WTC11 (cell line): ENCODE data around the gene SIRPD.

Source experiments
- ZNF138 ChIP-seq: sonication (generic); formaldehyde crosslinking; conservative IDR thresholded peaks from 2 replicates; pipeline ENCODE4 v1.8.1; 2022; ENCODE audit warnings: mild to moderate bottlenecking, moderate library complexity, missing genetic modification reagents
- ZNF317 ChIP-seq: sonication (generic); formaldehyde crosslinking; IDR thresholded peaks from 2 replicates; pipeline ENCODE4 v1.8.1; 2023; ENCODE audit warnings: low read depth, mild to moderate bottlenecking, moderate library complexity, missing genetic modification reagents, borderline replicate concordance
- TF ChIP-seq, protein P1 (sequence below): fragments of 200-600 bp; IDR thresholded peaks from 2 replicates; pipeline ENCODE4 v1.8.0; 2022; ENCODE audit warnings: antibody characterized with exemption

DNA sequence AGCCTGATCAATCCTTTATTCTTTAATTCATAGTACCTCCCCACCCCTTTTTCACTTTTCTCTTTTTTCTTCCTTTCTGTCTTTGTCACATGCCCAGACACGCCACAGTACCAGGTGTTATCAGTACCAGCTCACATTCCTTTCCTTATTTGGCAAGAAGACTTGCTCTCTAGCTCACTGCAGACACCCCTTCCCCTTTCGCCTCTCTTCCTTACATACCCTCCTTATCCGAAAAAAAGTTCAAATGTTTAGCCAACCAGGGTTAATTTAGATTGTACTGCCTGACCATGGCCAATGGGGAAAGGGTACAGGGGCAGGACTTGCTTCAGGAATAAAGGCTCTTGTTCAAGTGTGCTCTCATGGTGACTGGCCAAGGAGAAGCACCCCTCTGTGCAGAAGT, 57.0 kb downstream of the SIRPD start:
- TF ChIP-seq, protein P1, sequence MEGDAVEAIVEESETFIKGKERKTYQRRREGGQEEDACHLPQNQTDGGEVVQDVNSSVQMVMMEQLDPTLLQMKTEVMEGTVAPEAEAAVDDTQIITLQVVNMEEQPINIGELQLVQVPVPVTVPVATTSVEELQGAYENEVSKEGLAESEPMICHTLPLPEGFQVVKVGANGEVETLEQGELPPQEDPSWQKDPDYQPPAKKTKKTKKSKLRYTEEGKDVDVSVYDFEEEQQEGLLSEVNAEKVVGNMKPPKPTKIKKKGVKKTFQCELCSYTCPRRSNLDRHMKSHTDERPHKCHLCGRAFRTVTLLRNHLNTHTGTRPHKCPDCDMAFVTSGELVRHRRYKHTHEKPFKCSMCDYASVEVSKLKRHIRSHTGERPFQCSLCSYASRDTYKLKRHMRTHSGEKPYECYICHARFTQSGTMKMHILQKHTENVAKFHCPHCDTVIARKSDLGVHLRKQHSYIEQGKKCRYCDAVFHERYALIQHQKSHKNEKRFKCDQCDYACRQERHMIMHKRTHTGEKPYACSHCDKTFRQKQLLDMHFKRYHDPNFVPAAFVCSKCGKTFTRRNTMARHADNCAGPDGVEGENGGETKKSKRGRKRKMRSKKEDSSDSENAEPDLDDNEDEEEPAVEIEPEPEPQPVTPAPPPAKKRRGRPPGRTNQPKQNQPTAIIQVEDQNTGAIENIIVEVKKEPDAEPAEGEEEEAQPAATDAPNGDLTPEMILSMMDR = no peak
- TF ChIP-seq ZNF317 (CRISPR knock-in tag) = no peak
- TF ChIP-seq ZNF138 (CRISPR knock-in tag) = no peak
